ENCODE results near the gene KIAA0040.

The KIAA0040 gene

DNA sequence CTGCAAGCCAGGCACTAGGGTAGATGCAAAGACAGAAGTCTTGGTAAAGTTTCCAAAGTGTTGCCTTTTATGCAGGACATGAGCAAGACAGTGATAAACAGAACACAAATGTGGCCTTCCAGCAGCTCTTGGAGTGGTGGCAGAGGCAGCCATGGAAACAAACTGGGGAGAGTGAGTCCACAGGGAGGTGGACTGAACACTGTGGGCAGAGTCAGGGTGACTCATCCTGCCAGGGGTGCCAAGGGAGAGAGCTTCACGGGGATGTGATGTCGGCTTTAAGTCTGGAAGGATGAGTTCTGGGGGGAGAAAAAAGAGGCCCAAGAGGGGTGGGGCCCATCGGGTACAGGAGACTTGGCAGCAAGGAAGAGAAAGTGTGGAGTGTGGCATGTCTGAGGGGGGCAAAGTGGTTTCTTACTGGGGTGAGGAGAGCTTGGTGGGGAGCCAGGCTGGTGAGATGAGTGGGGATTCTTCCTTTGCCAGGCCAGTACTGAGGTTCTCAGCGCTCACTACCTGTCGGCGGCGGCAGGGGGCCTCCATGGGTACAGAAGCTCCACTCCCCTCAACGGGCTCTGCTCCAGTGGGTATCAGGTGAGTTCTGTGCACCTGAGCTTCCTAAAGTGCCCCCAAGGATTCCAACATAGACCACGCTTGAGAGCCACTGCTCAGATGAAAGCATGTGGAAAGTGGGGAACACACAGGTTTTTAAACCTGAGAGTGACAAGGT is 41.8 kb downstream of the KIAA0040 start:
- peak; percentile 39 for ATAC-seq
- TF ChIP-seq BACH2 (CRISPR knock-in tag; IDR thresholded peaks at IDR 0.05; ENCODE audit: borderline replicate concordance) (no peak), SNAI2 (CRISPR knock-in tag; IDR thresholded peaks at IDR 0.05) (no peak), ZFP30 (CRISPR knock-in tag; IDR thresholded peaks at IDR 0.05) (no peak), ZNF8 (CRISPR knock-in tag; IDR thresholded peaks at IDR 0.05) (no peak), TCF4 (CRISPR knock-in tag; IDR thresholded peaks at IDR 0.05; ENCODE audit: borderline replicate concordance) (no peak), TOX (CRISPR knock-in tag; IDR thresholded peaks at IDR 0.05; ENCODE audit: borderline replicate concordance) (no peak), ZNF565 (CRISPR knock-in tag; conservative IDR thresholded peaks at IDR 0.05; ENCODE audit: low read depth) (no peak), CSDC2 (CRISPR knock-in tag; IDR thresholded peaks at IDR 0.05) (no peak), ARNTL (CRISPR knock-in tag; IDR thresholded peaks at IDR 0.05; ENCODE audit: borderline replicate concordance, low read depth) (no peak), ZFP3 (CRISPR knock-in tag; IDR thresholded peaks at IDR 0.05) (no peak), PPARA (CRISPR knock-in tag; IDR thresholded peaks at IDR 0.05; ENCODE audit: borderline replicate concordance) (no peak), ZC3H10 (CRISPR knock-in tag; IDR thresholded peaks at IDR 0.05) (no peak), ESRRG (CRISPR knock-in tag; IDR thresholded peaks at IDR 0.05) (no peak)
- TF ChIP-seq, protein P1, sequence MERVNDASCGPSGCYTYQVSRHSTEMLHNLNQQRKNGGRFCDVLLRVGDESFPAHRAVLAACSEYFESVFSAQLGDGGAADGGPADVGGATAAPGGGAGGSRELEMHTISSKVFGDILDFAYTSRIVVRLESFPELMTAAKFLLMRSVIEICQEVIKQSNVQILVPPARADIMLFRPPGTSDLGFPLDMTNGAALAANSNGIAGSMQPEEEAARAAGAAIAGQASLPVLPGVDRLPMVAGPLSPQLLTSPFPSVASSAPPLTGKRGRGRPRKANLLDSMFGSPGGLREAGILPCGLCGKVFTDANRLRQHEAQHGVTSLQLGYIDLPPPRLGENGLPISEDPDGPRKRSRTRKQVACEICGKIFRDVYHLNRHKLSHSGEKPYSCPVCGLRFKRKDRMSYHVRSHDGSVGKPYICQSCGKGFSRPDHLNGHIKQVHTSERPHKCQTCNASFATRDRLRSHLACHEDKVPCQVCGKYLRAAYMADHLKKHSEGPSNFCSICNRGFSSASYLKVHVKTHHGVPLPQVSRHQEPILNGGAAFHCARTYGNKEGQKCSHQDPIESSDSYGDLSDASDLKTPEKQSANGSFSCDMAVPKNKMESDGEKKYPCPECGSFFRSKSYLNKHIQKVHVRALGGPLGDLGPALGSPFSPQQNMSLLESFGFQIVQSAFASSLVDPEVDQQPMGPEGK (CRISPR knock-in tag; IDR thresholded peaks at IDR 0.05; ENCODE audit: borderline replicate concordance): no peak
- TF ChIP-seq, protein P2, sequence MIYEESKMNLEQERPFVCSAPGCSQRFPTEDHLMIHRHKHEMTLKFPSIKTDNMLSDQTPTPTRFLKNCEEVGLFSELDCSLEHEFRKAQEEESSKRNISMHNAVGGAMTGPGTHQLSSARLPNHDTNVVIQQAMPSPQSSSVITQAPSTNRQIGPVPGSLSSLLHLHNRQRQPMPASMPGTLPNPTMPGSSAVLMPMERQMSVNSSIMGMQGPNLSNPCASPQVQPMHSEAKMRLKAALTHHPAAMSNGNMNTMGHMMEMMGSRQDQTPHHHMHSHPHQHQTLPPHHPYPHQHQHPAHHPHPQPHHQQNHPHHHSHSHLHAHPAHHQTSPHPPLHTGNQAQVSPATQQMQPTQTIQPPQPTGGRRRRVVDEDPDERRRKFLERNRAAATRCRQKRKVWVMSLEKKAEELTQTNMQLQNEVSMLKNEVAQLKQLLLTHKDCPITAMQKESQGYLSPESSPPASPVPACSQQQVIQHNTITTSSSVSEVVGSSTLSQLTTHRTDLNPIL (CRISPR knock-in tag; IDR thresholded peaks at IDR 0.05; ENCODE audit: low read depth): no peak
- TF ChIP-seq, protein P3, sequence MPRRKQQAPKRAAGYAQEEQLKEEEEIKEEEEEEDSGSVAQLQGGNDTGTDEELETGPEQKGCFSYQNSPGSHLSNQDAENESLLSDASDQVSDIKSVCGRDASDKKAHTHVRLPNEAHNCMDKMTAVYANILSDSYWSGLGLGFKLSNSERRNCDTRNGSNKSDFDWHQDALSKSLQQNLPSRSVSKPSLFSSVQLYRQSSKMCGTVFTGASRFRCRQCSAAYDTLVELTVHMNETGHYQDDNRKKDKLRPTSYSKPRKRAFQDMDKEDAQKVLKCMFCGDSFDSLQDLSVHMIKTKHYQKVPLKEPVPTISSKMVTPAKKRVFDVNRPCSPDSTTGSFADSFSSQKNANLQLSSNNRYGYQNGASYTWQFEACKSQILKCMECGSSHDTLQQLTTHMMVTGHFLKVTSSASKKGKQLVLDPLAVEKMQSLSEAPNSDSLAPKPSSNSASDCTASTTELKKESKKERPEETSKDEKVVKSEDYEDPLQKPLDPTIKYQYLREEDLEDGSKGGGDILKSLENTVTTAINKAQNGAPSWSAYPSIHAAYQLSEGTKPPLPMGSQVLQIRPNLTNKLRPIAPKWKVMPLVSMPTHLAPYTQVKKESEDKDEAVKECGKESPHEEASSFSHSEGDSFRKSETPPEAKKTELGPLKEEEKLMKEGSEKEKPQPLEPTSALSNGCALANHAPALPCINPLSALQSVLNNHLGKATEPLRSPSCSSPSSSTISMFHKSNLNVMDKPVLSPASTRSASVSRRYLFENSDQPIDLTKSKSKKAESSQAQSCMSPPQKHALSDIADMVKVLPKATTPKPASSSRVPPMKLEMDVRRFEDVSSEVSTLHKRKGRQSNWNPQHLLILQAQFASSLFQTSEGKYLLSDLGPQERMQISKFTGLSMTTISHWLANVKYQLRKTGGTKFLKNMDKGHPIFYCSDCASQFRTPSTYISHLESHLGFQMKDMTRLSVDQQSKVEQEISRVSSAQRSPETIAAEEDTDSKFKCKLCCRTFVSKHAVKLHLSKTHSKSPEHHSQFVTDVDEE (CRISPR knock-in tag; IDR thresholded peaks at IDR 0.05): no peak
- TF ChIP-seq, protein P4, sequence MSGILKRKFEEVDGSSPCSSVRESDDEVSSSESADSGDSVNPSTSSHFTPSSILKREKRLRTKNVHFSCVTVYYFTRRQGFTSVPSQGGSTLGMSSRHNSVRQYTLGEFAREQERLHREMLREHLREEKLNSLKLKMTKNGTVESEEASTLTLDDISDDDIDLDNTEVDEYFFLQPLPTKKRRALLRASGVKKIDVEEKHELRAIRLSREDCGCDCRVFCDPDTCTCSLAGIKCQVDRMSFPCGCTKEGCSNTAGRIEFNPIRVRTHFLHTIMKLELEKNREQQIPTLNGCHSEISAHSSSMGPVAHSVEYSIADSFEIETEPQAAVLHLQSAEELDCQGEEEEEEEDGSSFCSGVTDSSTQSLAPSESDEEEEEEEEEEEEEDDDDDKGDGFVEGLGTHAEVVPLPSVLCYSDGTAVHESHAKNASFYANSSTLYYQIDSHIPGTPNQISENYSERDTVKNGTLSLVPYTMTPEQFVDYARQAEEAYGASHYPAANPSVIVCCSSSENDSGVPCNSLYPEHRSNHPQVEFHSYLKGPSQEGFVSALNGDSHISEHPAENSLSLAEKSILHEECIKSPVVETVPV (CRISPR knock-in tag; IDR thresholded peaks at IDR 0.05): no peak

DNA sequence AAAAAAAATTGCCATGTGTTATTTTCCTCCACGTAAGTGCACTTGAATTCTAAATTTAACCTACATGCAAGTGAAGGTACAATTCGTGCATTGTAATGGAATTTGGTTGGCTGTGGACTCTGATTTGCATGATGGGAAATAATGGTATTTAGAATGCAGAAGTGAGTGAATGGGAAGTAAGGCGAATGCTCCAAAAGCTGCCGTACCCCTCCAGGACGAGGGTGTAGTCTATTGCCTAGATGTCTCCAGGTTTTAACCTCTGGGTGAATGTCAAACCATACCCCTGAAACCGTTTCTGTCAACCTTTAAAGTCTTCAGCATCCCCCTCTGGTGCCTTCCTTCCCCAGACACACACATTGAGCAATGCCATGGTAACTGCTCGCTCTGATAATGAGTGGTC is 44.5 kb downstream of the KIAA0040 start:
- TF ChIP-seq ZC3H10 (CRISPR knock-in tag; IDR thresholded peaks at IDR 0.05) (no peak), ZFP3 (CRISPR knock-in tag; IDR thresholded peaks at IDR 0.05) (no peak), ESRRG (CRISPR knock-in tag; IDR thresholded peaks at IDR 0.05) (no peak), TOX (CRISPR knock-in tag; IDR thresholded peaks at IDR 0.05; ENCODE audit: borderline replicate concordance) (no peak), ZNF565 (CRISPR knock-in tag; conservative IDR thresholded peaks at IDR 0.05; ENCODE audit: low read depth) (no peak), TCF4 (CRISPR knock-in tag; IDR thresholded peaks at IDR 0.05; ENCODE audit: borderline replicate concordance) (no peak), SNAI2 (CRISPR knock-in tag; IDR thresholded peaks at IDR 0.05) (no peak), ARNTL (CRISPR knock-in tag; IDR thresholded peaks at IDR 0.05; ENCODE audit: borderline replicate concordance, low read depth) (no peak)
- TF ChIP-seq, protein P3 (CRISPR knock-in tag; IDR thresholded peaks at IDR 0.05): no peak

DNA sequence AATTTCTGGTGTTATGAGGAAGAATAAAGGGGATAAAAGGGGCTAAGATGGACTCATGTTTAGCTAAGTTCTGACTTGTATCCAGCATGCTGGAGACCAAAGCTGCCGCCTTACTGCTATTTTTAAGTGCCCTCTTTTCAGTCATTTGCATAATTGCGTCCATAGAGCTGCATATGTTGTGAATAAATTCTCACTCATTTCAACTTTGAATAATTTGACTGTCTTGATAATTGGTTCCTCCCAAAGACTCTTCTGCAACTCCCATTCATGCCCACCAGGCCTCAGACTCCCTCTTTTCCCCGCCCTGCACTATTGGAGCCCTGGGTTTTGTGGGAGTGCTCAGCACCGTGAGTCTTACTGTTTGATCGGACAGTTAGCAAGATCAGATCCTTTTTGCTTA is 45.0 kb downstream of the KIAA0040 start:
- no peak for ATAC-seq
- TF ChIP-seq, protein P4 (CRISPR knock-in tag; IDR thresholded peaks at IDR 0.05): no peak
- TF ChIP-seq ISL1 (CRISPR knock-in tag; IDR thresholded peaks at IDR 0.05): no peak
- TF ChIP-seq, protein P2 (CRISPR knock-in tag; IDR thresholded peaks at IDR 0.05; ENCODE audit: low read depth): no peak
- TF ChIP-seq OSR1 (CRISPR knock-in tag; IDR thresholded peaks at IDR 0.05): no peak
- no peak for TF ChIP-seq ZC3H10 (CRISPR knock-in tag; IDR thresholded peaks at IDR 0.05)
- TF ChIP-seq BACH2 (CRISPR knock-in tag; IDR thresholded peaks at IDR 0.05; ENCODE audit: borderline replicate concordance): no peak

More for the DNA sequence above, 44.5 kb downstream of the KIAA0040 start:
- no peak for ATAC-seq
